ENCODE measurements around the gene ZNF491.

- TF ChIP-seq CTCF (IDR thresholded peaks at IDR 0.05) = no peak
- TF ChIP-seq POLR2A (IDR thresholded peaks at IDR 0.05) = no peak
Measured at GRCh38 chr19:11754663-11755062, 43.7 kb upstream of the ZNF491 start.
